GM12878 (cell line): ENCODE data around the gene AIFM1. TPM values are rescaled to one million over a fixed set of nuclear protein-coding genes. Genes with fewer than 3 reads are reported as not detected.

Experiments used
- ATF2 ChIP-seq: IDR thresholded peaks from 2 replicates; pipeline ENCODE4 v1.6.1; 2012; ENCODE audit warnings: low read length, inconsistent platforms
- CBX5 ChIP-seq: sonication (generic); IDR thresholded peaks from 2 replicates; pipeline ENCODE4 v1.6.1; 2016; ENCODE audit warnings: low read depth, moderate library complexity, mild to moderate bottlenecking, inconsistent platforms
- GATAD2B ChIP-seq: fragments of 450-650 bp; conservative IDR thresholded peaks from 2 replicates; pipeline ENCODE4 v1.6.1; 2017; ENCODE audit warnings: low read depth, mild to moderate bottlenecking, moderate library complexity
- JUND ChIP-seq: IDR thresholded peaks from 2 replicates; pipeline ENCODE4 v1.6.1; 2012; ENCODE audit warnings: low read depth, mild to moderate bottlenecking, low read length, improper control_type of control experiment, moderate library complexity
- MEF2B ChIP-seq: fragments of 450-650 bp; IDR thresholded peaks from 2 replicates; pipeline ENCODE4 v1.6.1; 2018; ENCODE audit warnings: mild to moderate bottlenecking, moderate library complexity; ENCODE audit not compliant: partially characterized antibody, poor library complexity, severe bottlenecking
- NR2F1 ChIP-seq: fragments of 450-650 bp; conservative IDR thresholded peaks from 2 replicates; pipeline ENCODE4 v1.6.1; 2017; ENCODE audit warnings: mild to moderate bottlenecking
- RELA ChIP-seq: fragments of 450-650 bp; IDR thresholded peaks from 2 replicates; pipeline ENCODE4 v1.8.0; 2014; ENCODE audit warnings: borderline replicate concordance; ENCODE audit not compliant: partially characterized antibody
- SMC3 ChIP-seq: IDR thresholded peaks from 2 replicates; pipeline ENCODE4 v1.6.1; 2011; ENCODE audit warnings: low read length, improper control_type of control experiment, borderline replicate concordance
- TARDBP ChIP-seq: IDR thresholded peaks from 2 replicates; pipeline ENCODE4 v1.6.1; 2016; ENCODE audit warnings: borderline replicate concordance
- ZNF217 ChIP-seq: fragments of 450-650 bp; IDR thresholded peaks from 2 replicates; pipeline ENCODE4 v1.6.1; 2017; ENCODE audit warnings: antibody characterized with exemption, mild to moderate bottlenecking
- ZNF384 ChIP-seq: IDR thresholded peaks from 2 replicates; pipeline ENCODE4 v1.6.1; 2012; ENCODE audit warnings: low read depth, mild to moderate bottlenecking, low read length, improper control_type of control experiment, borderline replicate concordance
- polyA plus RNA-seq, 11 experiments: library from polyadenylated mRNA; depleted of rRNA in 4 of 11; unstranded in 6 of 11; stranded (reverse) in 5 of 11; fragments of >200 nt; fragmentation: Nextera tagmentation in 4 of 11; fragmentation: Illumina TruSeq in 1 of 11; extraction: Ambion mirVana in 4 of 11; extraction: Trizol in 1 of 11; gene quantifications; 1 replicate in 1 of 11; 2 replicates in 10 of 11; pipeline versions ENCODE4 v1.2.1 to v1.2.3, GENCODE V29; 2011 to 2016; ENCODE audit warnings: inconsistent platforms in 2 of 11, missing spikeins in 2 of 11, low read depth in 1 of 11
- total RNA-seq, 4 experiments: library from RNA; depleted of rRNA in 3 of 4; stranded (reverse); fragments of >200 nt in 3 of 4; fragmentation: Illumina TruSeq in 1 of 4; extraction: Trizol in 1 of 4; gene quantifications; 2 replicates each; pipeline versions ENCODE4 v1.2.1 to v1.2.3, GENCODE V29; 2013 to 2021
- TF ChIP-seq, protein P1 (sequence below): fragments of 450-650 bp; IDR thresholded peaks from 2 replicates; pipeline ENCODE4 v1.6.1; 2018; ENCODE audit warnings: borderline replicate concordance, mild to moderate bottlenecking; ENCODE audit not compliant: partially characterized antibody
- TF ChIP-seq, protein P2 (sequence below): fragments of 450-650 bp; IDR thresholded peaks from 2 replicates; pipeline ENCODE4 v1.6.1; 2017; ENCODE audit warnings: mild to moderate bottlenecking, low read depth, inconsistent platforms; ENCODE audit not compliant: poor library complexity, severe bottlenecking
- TF ChIP-seq, protein P3 (sequence below): fragments of 450-650 bp; IDR thresholded peaks from 2 replicates; pipeline ENCODE4 v1.6.1; 2017; ENCODE audit warnings: low read depth, mild to moderate bottlenecking, moderate library complexity

The AIFM1 gene
- total and polyA plus RNA-seq, 10 of the 15 experiments (the other 5 are each of a cell fraction or from before 2014, with no cell fraction given): 44.2 to 121 (median 80.0) TPM

DNA sequence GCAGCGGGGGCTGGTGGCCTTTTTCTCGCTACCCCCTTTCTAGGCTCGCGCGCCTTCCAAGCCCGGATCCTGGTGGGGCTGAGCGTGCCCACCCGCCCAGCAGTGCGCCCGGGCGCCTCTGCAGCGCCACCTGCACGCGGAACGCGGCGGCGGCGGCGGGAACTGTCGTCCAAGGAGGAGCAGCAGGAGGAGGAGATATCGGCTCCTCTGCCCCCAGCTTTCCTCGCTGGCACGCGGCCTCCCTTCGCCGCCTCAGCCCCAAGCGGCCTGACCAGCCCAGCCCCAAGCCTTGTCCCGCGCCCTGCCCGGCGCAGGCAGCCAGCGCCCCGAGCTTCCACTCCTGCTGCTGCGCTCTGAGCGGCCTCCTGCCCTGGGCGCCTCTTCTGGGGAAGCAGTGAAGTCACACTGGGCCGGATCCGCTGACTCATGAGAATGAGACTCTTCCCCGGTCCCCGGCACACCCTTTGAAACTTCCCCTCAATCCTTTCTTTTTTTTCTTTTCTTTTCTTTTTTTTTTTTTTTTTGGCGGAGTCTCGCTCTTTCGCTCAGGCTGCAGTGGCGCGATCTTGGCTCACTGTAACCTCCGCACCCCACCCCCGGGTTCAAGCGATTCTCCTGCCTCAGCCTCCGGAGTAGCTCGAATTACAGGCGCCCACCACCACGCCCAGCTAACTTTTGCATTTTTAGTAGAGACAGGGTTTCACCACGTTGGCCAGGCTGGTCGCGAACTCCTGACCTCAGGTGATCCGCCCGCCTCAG, 44.7 kb downstream of the AIFM1 start (continued):
- TF ChIP-seq CBX5 (no peak), ATF2 (no peak), RELA (no peak), TARDBP (no peak), SMC3 (peak; percentile 50; the same call in 1 of the 2 replicates), NR2F1 (0 out of 2 replicates have a peak, but pooled peaks have one; percentile 26), ZNF384 (no peak), MEF2B (no peak), GATAD2B (peak; percentile 67; the same call in 1 of the 2 replicates), JUND (no peak), ZNF217 (no peak)
- TF ChIP-seq, protein P1, sequence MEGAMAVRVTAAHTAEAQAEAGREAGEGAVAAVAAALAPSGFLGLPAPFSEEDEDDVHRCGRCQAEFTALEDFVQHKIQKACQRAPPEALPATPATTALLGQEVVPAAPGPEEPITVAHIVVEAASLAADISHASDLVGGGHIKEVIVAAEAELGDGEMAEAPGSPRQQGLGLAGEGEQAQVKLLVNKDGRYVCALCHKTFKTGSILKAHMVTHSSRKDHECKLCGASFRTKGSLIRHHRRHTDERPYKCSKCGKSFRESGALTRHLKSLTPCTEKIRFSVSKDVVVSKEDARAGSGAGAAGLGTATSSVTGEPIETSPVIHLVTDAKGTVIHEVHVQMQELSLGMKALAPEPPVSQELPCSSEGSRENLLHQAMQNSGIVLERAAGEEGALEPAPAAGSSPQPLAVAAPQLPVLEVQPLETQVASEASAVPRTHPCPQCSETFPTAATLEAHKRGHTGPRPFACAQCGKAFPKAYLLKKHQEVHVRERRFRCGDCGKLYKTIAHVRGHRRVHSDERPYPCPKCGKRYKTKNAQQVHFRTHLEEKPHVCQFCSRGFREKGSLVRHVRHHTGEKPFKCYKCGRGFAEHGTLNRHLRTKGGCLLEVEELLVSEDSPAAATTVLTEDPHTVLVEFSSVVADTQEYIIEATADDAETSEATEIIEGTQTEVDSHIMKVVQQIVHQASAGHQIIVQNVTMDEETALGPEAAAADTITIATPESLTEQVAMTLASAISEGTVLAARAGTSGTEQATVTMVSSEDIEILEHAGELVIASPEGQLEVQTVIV: no peak
- TF ChIP-seq, protein P2, sequence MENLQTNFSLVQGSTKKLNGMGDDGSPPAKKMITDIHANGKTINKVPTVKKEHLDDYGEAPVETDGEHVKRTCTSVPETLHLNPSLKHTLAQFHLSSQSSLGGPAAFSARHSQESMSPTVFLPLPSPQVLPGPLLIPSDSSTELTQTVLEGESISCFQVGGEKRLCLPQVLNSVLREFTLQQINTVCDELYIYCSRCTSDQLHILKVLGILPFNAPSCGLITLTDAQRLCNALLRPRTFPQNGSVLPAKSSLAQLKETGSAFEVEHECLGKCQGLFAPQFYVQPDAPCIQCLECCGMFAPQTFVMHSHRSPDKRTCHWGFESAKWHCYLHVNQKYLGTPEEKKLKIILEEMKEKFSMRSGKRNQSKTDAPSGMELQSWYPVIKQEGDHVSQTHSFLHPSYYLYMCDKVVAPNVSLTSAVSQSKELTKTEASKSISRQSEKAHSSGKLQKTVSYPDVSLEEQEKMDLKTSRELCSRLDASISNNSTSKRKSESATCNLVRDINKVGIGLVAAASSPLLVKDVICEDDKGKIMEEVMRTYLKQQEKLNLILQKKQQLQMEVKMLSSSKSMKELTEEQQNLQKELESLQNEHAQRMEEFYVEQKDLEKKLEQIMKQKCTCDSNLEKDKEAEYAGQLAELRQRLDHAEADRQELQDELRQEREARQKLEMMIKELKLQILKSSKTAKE: no peak
- TF ChIP-seq, protein P3, sequence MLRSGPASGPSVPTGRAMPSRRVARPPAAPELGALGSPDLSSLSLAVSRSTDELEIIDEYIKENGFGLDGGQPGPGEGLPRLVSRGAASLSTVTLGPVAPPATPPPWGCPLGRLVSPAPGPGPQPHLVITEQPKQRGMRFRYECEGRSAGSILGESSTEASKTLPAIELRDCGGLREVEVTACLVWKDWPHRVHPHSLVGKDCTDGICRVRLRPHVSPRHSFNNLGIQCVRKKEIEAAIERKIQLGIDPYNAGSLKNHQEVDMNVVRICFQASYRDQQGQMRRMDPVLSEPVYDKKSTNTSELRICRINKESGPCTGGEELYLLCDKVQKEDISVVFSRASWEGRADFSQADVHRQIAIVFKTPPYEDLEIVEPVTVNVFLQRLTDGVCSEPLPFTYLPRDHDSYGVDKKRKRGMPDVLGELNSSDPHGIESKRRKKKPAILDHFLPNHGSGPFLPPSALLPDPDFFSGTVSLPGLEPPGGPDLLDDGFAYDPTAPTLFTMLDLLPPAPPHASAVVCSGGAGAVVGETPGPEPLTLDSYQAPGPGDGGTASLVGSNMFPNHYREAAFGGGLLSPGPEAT: no peak
